IPS DF 19.7 (cell line): Measurements from ENCODE around the gene SHB.

Source experiments
- DNase-seq: peaks from one replicate; pipeline ENCODE4 v3.0.0-alpha.2; 2013; ENCODE audit warnings: low read depth, low spot score

Gene SHB

DNA sequence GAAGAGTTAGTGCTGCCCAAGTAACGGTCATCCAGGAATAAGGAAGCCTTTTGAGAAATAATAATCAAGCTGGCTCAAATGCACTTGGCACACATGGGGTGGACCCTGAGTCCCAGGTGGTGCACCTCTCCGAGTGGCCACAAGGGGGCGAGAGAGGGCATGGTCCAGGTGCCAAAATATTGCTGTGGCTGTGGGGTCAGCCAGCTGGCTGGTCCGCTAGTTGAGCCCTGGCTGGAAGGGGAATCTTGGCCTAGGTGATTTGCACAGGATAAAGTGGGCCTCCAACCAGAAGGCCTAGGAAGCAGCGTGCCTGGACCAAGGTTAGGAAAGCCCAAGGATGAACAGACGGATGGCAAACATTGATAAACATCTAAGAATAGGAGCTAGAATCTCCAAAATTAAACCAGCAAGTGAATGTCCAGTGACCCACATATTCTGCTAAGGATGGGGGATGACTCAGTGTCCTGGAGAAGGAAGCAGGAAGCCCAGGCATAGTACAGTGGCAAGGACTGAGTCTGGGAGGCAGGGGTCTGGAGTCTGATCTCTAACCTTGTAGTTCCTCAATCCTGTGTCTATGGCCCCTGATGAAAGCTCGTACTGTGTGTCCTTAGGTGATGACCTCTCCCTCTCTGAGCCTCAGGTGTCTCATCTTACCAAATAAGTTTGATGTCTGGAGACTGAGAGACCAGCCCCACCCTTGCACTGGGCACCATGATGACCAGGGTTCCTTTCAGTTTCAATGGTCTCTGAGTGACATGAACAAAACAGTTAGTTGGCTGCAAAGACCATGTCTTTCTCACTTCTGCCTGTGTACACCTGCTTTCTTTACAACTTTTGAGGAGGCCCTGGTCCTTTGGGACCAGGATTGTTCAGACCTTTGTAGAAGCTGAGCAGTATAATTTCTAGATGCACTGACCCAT is 19.2 kb upstream of the SHB start:
- no peak for DNase-seq

- no peak for DNase-seq
These were observed 17.5 kb upstream of the SHB start for GRCh38 chr9:38086496-38086895.

DNA sequence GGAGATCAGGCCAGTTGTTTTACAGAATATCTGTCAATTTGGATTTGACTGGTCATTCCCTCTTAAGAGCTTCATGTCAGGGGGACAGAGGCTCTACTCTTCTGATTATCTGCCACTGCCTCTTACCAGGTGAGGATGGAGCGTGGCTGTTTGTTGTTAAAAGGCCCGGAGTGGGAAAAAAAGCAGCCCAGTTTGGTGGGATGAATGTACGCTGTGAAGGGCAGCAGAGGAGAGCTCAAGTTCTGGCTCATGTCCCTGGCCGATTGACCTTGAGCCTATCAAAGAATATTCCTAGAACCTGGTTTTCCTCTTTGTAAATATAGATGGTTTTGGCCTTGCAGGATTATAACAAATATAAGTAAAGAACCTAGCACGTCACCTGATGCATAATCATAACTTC is 16.3 kb upstream of the SHB start:
- no peak for DNase-seq

- no peak for DNase-seq
These were observed 15.5 kb upstream of the SHB start for GRCh38 chr9:38084556-38084880.

DNA sequence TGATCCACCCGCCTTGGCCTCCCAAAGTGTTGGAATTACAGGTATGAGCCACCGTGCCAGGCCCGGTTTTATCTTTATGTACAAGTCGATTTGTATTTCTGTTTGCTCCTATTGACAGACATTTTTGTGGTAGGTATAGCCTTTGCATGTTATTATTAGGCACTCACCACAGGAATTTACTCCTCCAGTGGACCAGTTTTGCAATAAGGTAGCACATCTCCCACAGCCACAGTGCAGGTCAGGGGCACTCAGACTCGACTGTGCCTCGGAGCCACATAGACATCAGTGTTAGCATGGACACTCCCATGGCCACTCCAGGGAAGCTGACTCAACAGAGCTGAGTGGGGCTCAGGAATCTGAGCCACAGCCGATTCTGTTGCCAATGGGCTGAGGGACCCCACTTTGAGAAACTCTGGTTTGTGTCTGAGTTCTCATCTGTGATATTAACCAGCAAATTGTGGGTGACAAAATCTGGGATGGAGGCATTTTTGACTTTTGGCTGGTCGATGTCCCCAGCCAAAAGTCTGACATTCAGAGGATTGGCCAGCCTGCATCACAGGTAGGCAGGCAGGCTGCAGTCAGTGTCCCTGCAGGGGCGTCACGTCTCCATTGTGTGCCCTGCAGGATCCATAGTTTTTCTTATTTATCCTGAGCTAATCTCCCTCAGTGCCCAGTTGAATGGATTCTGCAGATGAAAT is 15.0 kb upstream of the SHB start:
- no peak for DNase-seq

DNA sequence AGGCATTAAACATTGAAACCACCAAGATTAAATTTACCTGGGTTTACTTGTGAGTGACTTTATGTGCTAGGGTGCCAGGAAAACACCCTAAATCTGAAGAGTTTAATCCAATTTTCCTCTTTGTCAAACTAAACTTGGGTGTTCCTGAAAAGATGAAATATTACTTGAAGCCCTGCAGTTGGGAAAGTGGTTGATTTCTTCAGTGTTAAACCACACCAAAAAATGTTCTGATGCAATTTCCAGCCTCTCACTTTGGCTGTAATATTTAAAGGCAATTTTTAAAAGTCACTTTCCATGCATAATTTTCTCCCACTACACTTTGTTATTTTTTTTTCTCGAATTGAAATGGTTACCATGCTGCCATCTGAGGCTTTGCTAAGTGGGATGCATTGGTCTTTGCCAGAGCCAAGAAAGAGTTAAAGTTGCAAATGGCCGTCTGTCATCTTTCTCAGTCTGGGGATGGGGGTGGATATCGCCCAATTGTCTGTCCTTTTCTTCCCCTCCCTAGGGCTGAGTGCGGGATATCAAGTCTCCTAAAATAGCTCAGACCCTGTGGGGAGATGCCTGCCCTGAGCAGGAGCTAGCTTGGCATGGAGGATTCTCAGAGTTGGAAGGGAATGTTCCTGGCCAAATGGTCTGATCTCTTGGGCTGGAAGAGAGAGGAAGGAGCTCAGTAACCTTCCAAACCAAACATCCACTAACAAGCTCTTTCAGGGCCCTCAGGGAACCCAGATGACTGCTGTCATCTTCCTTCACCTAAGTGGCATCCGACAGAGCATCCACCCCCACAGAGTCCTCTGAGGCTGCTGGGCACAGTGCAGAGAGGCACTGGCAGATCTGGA is 13.6 kb upstream of the SHB start:
- DNase-seq: no peak

DNA sequence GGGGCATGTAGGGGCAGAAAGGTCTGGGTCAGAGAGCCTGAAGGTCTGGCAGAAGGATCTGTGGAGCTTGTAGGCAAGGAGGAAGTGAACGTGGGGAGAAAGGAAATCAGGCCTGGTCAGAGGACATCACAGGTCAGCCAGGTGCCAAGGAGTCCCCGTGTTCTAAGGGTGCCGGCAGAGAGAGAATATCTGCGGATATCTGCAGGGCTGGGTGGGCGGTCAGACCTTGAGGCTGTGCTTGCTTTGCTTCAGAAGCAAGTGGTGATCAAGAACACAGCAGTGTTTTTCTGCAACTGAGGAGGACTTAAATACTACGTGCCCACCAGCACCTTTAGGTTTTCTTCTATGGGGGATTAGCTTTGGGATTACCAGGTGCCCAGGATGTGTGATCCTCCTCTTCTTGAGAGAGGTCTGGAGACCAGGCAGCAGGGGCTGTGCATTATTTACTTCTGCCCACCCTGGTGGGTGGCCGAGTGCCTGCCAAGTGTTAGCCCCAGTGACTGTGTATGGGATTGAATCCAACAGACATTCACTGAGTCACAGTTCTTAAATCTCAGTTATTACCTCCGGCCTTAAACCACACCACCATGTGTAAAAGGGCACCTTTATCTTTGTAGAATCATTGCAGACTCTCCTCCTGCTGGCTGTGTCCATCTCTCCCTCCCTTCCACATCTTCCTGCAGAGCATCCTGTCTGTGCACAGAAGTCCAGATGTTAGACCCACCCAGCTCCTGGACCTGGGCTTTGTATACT is 12.5 kb upstream of the SHB start:
- DNase-seq: no peak

- DNase-seq: no peak
These were observed 10.5 kb upstream of the SHB start for GRCh38 chr9:38079461-38080031.

DNA sequence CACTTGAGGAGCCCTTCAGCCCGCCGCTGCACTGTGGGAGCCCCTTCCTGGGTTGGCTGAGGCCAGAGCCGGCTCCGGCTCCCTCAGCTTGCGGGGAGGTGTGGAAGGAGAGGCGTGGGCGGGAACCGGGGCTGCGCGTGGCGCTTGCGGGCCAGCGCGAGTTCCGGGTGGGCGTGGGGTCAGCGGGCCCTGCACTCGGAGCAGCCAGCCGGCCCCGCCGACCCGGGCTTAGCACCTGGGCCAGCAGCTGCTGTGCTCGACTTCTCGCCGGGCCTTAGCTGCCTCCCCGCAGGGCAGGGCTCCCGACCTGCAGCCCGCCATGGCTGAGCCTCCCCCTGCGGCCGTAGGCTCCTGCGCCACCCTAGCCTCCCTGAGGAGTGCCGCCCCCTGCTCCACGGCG is 6.2 kb upstream of the SHB start:
- DNase-seq: no peak

- no peak for DNase-seq
These were observed 5.5 kb upstream of the SHB start for GRCh38 chr9:38074441-38074961.

DNA sequence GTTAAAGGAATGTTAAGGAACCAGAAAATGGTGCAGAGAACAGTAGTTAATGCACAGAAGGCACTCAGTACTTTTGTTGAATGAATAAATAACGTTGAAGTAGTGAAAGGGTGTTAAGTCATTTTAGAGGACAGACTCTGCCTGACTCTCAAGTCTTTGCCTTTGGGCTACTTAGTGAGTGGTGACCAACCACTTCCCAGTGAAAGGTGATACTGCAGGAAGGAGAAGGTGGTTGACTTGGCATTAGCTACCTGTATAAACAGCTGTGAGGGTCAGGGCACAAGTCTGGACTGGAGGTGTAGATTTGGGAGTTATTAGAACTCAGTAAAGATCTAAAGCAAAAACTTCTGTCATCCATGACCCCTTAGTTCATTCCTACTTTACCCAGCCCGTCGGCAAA is 4.9 kb upstream of the SHB start:
- no peak for DNase-seq

- DNase-seq: no peak
These were observed 2.6 kb upstream of the SHB start for GRCh38 chr9:38071470-38072134.

- DNase-seq: no peak
These were observed 957 bp downstream of the SHB start for GRCh38 chr9:38067859-38068681.

- DNase-seq: no peak
These were observed 1.8 kb downstream of the SHB start for GRCh38 chr9:38066914-38067858.

GRCh38 chr9:38066197-38066913 is 2.7 kb downstream of the SHB start:
- no peak for DNase-seq

GRCh38 chr9:38065369-38066075 is 3.5 kb downstream of the SHB start:
- no peak for DNase-seq

DNA sequence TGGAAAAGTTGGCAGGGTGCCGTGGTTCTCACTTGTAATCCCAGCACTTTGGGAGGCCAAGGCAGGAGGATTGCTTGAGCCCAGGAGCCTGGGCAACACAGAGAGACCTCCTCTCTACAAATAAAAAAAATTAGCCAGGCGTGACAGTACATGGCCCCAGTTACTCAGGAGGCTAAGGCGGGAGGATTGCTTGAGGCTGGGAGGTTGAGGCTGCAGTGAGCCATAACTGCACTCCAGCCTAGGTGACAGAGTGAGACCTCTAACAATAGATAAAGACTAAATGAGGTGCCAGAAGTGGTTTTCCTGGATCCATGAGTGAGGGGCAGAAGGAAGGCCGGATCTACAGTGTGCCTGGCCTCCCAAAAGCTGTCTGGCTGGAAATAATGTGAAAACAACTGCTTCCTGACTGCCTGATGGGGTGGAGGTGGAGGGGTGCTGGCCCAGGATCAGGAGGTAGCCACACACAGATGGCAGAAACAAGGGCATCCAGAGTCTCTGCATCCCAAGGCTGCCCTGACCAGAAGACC is 4.1 kb downstream of the SHB start:
- DNase-seq: no peak
